Adipocyte (in vitro differentiated cells): ENCODE data around the gene RHD.
"Not testable (repeated sequence)": the region's sequence is repeated elsewhere in the genome, so short reads cannot be mapped to it uniquely, and the experiment has no call there.

ENCODE experiments used
- DNase-seq: peaks from one replicate; pipeline ENCODE4 v3.0.0-alpha.2; 2015; ENCODE audit warnings: low read depth
- H3K27me3 ChIP-seq: replicated peaks from 2 replicates; pipeline ENCODE4 v1.7.0; 2013; ENCODE audit warnings: mild to moderate bottlenecking, low read length, moderate library complexity; ENCODE audit not compliant: control insufficient read depth, insufficient read depth
- H3K36me3 ChIP-seq: 2 replicates; pipeline ENCODE4 v1.7.0; 2013; ENCODE audit warnings: low read length, mild to moderate bottlenecking, moderate library complexity; ENCODE audit not compliant: control insufficient read depth, insufficient read depth, severe bottlenecking
- H3K4me1 ChIP-seq: 2 replicates; pipeline ENCODE4 v1.7.0; 2013; ENCODE audit warnings: mild to moderate bottlenecking, low read length, moderate library complexity; ENCODE audit not compliant: control insufficient read depth, insufficient read depth
- H3K4me3 ChIP-seq: 2 replicates; pipeline ENCODE4 v1.7.0; 2013; ENCODE audit warnings: mild to moderate bottlenecking, low read length, moderate library complexity
- H3K9ac ChIP-seq: 2 replicates; pipeline ENCODE4 v1.7.0; 2013; ENCODE audit warnings: mild to moderate bottlenecking, low read length, moderate library complexity
- H3K9me3 ChIP-seq: 2 replicates; pipeline ENCODE4 v1.7.0; 2013; ENCODE audit warnings: mild to moderate bottlenecking, low read length, moderate library complexity; ENCODE audit not compliant: control insufficient read depth

RHD gene

DNA sequence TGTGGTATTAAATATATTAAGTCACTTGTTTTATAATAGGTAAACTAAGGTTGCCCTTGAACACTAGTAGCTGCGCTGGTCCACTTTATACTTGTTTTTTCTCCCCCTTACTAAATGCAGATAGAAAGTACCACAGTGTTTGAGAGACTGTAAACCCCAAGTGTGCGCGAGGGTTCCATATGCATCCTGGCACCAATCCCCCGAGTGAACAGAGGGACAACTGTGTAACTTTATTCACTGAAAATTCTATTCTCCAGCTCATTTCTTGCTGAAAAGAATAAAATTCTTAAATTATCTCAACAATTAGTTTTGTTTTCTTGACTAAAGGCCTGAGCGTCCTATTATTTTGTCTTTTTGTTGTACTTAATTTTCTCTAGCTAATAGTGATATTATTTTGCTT lies 26.9 kb upstream of the RHD start:
- no peaks in the 10 kb centered on the region for H3K9me3 ChIP-seq
- no peaks in the 10 kb centered on the region for H3K27me3 ChIP-seq
- H3K4me1 ChIP-seq = peaks cover 29% of the 10 kb centered on the region
- peak overlapping the region; percentile 94 for H3K4me3 ChIP-seq
- DNase-seq = no peak
- H3K36me3 ChIP-seq = peaks cover 47% of the 10 kb centered on the region
- peak overlapping the region; percentile 99 for H3K9ac ChIP-seq

DNA sequence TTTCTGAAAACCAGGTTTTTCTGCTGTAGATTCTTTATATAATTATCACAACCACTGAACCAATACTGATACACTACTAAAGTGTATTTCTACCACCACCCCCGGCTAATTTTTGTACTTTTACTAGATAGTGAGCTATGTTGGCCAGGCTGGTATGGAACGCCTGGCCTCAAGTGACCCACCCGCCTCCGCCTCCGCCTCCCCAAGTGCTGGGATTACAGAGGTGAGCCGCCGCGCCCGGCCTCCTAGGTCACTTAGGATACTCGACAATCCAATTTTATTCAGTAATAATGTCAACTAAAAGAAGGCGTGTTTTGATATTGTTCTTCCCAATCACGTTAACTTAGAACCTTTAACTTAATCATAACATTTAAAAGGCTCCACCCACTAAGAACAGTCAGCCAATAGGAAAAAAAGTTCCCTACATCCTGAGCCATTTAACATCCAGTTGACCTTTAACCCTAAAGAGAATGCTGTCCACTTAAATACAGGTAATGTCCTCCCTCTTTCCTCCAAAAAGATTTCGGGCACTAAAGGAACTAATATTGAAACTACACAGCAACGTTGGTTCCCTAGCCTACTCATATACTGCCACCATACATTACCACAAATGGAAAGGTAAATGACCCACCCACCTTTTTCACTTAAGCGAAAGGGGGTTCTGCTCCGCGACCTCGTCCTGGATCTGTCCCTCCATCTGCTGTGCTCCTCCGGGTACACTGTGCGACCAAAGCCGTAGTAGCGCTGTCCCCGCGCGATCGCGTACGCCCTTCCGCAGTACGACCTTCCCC lies 26.3 kb upstream of the RHD start:
- Histone ChIP-seq H3K4me1 (peaks cover 23% of the 10 kb centered on the region), H3K36me3 (peaks cover 42% of the 10 kb centered on the region), H3K9me3 (no peaks in the 10 kb centered on the region), H3K9ac (peak overlapping the region; percentile 99), H3K27me3 (no peaks in the 10 kb centered on the region), H3K4me3 (peak overlapping the region; percentile 94)
- peak; percentile 48 for DNase-seq

DNA sequence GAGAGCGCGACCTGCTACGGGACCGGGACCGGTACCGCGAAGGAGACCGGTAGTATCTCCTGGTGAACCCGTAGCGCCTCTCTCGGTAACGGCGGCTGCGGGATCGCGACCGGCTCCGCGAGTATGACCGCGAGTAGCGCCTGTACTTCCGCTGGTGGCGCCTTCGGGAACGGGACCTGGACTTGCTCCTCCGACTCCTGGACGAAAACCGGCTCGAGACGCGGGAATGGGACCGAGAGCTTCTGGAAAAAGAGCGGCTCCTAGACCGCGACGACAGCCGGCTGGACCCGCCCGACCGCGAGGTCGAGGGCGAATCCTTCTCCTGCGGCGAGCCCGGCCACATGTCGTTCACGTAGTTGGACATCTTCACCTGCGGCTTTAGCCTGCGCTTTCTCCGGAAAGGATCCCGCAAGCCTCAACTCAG lies 25.7 kb upstream of the RHD start:
- H3K27me3 ChIP-seq = no peaks in the 10 kb centered on the region
- peak overlapping the region; percentile 99 for H3K9ac ChIP-seq
- H3K9me3 ChIP-seq = no peaks in the 10 kb centered on the region
- H3K36me3 ChIP-seq = peaks cover 42% of the 10 kb centered on the region
- DNase-seq = peak; percentile 60
- peak overlapping the region; percentile 94 for H3K4me3 ChIP-seq
- peaks cover 23% of the 10 kb centered on the region for H3K4me1 ChIP-seq

DNA sequence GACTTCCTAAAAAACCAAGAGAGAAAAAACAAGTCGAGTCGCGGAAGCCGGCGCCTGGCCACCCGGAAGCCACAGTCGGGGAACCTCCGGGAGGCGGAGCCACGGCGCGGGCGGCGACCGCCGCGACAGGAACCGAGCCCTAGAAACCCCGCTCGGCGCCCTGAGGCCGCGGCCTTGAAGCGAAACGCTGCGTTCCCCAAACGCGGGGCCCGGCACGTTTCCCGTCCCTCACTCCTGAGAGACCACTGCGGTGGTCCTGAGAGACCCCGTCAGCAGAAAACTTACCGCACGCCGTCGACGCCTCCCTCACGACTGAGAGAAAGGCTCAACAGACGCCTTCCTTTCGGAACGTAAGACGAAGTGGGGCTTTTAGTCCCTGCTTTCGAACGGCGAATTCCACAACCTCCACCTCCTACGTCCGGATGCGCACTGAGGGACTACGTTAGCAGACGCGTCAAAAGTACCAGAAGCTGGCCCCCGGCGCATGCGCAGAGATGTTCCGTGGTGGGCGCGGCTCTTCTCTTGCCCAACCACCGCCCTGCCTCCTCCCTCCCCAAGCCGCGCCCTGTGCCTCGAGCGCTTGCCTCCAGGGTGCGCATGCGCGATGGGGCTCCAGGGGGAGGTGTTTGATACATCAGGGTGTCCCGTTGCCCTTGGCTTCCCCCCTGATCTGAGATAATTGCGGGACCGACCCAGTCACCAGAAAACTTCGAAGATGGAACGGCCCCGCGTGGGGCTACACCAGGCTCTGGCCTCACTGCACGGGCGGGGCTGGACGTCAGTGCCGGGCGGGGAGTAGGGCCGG lies 25.1 kb upstream of the RHD start, which contains the start of gene RSRP1:
Gene RSRP1 (minus strand): TSS at position 431 of the 805 bp plus-strand sequence. CDS start 491 bp downstream, outside the sequence.
- peak within 1 kb of the TSS; percentile 94 for H3K4me3 ChIP-seq
- H3K9ac ChIP-seq = peak within 1 kb of the TSS; percentile 99
- H3K36me3 ChIP-seq = peaks cover 40% of the 10 kb centered on the region
- no peaks in the 10 kb centered on the region for H3K27me3 ChIP-seq
- no peaks in the 10 kb centered on the region for H3K9me3 ChIP-seq
- peaks cover 23% of the 10 kb centered on the region for H3K4me1 ChIP-seq
- peak; percentile 99 for DNase-seq

DNA sequence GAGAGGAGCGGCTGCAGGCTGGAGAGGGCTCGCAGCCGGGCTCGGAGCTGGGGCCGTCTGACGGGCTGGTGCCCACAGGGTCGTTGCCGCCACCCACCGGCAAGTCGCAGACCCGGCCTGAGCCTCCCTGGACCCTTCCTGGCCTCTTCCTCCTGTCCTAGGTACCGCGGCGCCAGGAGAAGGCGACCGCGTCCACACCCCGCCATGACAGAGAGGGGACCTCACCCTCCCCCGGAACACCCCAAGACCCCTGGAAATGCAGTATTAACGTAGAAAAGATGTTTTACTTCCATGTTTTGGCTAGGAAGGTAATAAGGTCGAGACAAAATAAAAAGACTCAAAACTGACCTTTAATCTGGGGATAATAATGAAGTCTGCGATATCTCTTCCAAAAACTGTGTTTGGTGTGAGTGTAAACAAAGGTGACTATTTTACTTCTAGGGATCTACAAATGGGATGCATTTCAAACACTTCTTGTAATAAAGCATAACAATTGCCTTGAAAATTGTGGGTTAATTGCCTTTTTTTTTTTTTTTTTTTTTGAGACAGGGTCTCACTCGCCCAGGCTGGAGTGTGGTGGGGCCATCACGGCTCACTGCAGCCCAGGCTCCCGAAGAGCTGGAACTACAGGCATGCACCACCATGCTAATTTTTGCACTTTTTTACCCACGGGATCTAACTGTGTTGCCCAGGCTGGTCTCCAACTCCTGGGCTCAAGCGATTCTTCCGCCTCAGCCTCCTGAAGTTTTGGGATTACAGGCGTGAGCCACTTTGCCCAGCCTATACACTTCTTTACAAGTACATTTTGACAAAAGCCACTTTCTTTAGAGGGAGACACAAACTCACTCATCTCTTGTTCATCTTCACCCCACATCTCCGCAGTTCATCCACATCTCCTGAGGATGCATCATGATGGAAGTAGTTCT lies 24.2 kb upstream of the RHD start:
- DNase-seq = no peak
- H3K4me3 ChIP-seq = peak overlapping the region; percentile 94
- H3K9ac ChIP-seq = peak overlapping the region; percentile 99
- peaks cover 23% of the 10 kb centered on the region for H3K4me1 ChIP-seq
- no peaks in the 10 kb centered on the region for H3K9me3 ChIP-seq
- peaks cover 31% of the 10 kb centered on the region for H3K36me3 ChIP-seq
- H3K27me3 ChIP-seq = no peaks in the 10 kb centered on the region

DNA sequence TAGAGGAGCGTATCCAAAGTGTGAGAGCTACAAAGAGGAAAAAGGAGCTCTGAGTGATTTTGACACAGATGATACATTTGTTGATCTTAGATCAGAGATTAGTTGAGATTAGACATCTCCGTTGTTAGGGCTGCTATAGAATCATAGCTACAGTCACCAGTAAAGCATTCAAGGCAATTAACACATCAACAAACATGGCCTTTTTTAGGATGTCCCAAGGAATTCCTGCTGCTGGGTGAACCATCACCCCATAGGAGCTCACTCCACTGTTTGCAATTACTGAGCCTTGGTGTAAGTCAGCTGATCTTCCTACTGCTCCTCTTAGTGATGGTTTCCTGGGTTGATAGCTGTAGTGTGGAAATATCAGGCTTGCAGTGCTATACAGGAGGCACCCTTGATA lies 18.4 kb upstream of the RHD start:
- no peak overlapping the region for H3K9ac ChIP-seq
- no peak overlapping the region for H3K4me3 ChIP-seq
- DNase-seq = peak; percentile 29
- H3K36me3 ChIP-seq = peaks cover 4% of the 10 kb centered on the region
- no peaks in the 10 kb centered on the region for H3K27me3 ChIP-seq
- H3K4me1 ChIP-seq = peaks cover 6% of the 10 kb centered on the region
- no peaks in the 10 kb centered on the region for H3K9me3 ChIP-seq

DNA sequence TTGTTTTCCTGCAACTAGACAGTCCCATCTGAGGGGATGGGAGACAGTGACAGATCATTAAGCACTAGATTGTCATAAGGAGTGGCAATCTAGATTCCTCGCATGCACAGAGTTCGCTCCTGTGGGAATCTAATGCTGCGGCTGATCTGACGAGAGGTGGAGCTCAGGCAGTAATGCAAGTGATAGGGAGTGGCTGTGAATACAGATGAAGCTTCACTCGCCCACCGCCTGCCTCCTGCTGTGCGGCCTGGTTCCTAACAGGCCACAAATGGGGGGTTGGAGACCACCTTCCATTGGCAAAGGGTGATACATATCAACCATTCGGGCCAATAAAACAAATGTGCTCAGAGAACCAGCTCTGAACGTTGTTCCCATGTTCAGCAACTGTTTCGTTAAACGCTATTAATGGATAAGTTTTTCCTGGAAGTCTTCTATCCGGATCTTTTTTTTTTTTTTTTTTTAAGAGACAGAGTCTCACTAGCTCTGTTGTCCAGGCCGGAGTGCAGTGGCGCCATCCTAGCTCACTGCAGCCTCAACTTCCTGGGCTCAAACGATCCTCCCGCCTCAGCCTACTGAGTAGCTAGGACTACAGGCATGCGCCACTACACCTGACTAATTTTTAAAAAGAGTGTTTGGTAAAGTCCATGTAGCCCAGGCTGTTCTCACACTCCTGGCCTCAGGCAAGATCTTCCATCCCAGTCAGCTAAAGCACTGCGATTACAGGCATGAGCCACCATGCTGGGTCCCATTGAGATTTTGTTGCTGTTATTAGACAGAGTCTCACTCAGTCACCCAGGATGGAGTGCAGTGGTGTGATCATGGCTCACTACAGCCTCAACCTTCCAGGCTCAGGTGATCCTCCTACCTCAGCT lies 16.4 kb upstream of the RHD start:
- Histone ChIP-seq H3K36me3 (peaks cover 4% of the 10 kb centered on the region), H3K4me3 (no peak overlapping the region), H3K4me1 (peaks cover 11% of the 10 kb centered on the region), H3K9ac (no peak overlapping the region), H3K27me3 (no peaks in the 10 kb centered on the region), H3K9me3 (no peaks in the 10 kb centered on the region)
- DNase-seq = no peak

DNA sequence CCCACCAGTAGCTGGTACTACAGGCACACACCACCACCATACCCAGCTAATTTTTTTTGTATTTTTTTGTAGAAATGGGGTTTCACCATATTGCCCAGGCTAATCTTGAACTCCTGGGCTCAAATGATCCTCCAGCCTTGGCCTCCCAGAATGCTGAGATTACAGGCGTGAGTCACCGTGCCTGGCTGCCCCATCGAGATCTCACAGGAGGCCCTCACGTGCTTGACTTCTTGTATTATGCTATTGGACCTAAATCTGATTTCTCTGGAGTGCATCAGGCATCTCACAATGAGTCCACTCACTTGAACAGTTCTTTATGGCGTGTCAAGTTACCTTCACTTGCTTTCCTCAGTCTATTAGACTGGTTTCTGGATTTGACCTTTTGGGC lies 15.7 kb upstream of the RHD start:
- H3K27me3 ChIP-seq = no peaks in the 10 kb centered on the region
- DNase-seq = no peak
- no peak overlapping the region for H3K9ac ChIP-seq
- H3K36me3 ChIP-seq = peaks cover 4% of the 10 kb centered on the region
- H3K4me3 ChIP-seq = no peak overlapping the region
- no peaks in the 10 kb centered on the region for H3K9me3 ChIP-seq
- H3K4me1 ChIP-seq = peaks cover 11% of the 10 kb centered on the region

DNA sequence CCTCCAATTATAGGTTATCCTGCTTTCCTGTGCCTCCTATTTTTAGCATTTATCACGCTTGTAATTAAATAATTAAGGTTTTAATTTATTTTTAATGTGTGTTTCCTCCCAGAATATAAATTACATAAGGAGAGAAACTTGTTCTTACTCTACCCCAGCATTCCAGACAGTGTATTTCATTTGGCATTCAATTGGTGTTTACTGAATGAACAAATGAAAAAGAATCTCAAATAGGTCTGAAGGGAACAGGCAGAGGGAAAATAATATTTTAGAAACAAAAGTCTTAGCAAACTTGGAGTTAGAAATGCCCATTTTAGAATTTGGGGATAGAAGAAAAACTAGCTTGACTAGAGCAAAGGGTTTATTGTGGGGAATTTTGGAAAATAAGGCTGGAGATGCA lies 15.1 kb upstream of the RHD start:
- DNase-seq = peak; percentile 45
- no peaks in the 10 kb centered on the region for H3K9me3 ChIP-seq
- H3K36me3 ChIP-seq = no peaks in the 10 kb centered on the region
- no peak overlapping the region for H3K4me3 ChIP-seq
- H3K4me1 ChIP-seq = peaks cover 11% of the 10 kb centered on the region
- no peaks in the 10 kb centered on the region for H3K27me3 ChIP-seq
- no peak overlapping the region for H3K9ac ChIP-seq

DNA sequence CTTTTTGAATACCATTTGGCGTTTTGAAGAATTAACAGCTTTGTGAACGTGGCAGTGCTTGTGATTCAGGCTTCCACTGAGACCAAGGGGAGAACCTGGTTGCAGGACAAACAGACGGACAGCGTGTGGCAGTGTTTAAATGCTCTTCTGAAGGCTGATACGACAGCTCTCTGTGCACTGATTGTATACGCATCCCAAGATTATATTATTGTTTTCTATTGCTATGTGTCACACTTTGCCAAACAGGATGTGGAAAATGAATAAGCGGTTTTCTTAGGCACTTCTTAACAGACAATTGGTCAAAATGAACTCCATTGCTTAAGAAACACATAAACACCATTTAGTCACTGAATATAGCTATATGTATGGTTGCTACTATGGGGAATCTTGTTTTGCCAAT lies 12.5 kb upstream of the RHD start:
- H3K9me3 ChIP-seq, DNase-seq, H3K4me3 ChIP-seq, H3K27me3 ChIP-seq, H3K9ac ChIP-seq, H3K36me3 ChIP-seq: not testable (repeated sequence)
- peaks cover 11% of the 10 kb centered on the region for H3K4me1 ChIP-seq
